GM18508 (cell line): ENCODE results near the gene PGD.
"Not testable (repeated sequence)": the region's sequence is repeated elsewhere in the genome, so short reads cannot be mapped to it uniquely, and the experiment has no call there.

Source experiments
- ATAC-seq: cut with Tn5 transposase; IDR thresholded peaks from one replicate; pipeline ENCODE4 v1.9.1; 2021; ENCODE audit warnings: moderate number of reproducible peaks; ENCODE audit not compliant: insufficient read depth, unreplicated experiment

The PGD gene

DNA sequence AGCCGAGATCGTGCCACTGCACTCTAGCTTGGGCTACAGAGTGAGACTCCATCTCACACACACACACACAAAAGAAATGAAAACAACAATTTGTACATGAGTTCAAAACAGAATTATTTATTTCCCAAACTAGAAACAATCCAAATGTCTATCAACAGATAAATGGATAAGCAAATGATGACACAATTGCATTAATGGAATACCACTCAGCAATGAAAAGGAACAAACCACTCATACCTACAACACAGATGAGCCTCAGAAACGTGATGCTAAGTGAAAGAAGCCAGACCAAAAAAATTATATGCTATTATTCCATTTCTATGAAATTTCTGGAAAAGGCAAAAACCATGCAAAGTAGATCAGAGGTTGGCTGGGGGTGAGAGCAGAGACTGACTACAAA is 2.0 kb upstream of the PGD start:
- no peak for ATAC-seq

DNA sequence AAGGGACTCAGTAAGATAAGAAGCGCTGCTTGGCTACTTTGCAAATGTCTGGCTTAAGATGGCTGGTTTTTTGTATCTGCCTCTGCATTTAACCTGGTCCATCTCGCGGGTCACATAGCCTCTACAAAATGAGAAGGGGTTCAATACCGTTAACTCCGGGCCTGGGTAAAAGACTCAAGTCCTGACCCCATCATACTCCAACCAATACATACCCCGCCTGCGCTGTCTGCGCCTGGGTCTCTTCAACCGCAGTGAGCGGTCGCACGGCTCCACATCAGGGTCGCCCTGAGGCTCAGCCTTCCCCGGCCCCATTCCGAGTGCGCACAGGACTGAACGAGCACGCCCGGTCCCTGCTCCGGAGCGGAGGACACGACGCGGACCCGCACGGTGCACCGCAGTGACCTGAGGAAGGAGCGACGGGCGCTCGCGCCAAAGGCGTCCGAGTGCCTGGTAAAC is 558 bp upstream of the PGD start:
- no peak for ATAC-seq

DNA sequence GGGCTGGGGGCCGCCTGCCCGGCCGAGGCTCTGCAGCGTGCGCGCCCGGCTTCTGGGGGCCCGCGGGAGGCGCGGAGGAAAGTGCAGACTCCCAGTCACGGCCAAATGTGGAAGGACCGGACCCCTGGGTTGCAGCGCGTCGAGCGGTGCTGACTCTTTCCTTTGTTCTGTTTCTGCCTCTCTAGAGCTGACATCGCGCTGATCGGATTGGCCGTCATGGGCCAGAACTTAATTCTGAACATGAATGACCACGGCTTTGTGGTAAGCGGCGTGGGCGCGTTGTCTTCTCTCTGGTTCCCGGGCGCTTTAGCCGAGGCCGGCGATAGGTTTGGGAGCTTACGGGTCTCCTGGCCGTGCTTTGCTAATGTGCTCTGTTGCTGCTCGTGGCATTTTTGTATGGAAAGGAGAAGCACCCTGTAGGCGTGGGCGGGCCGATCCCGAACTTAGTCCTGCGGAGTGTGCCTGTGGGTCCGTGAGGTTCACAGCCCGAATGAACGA is 629 bp downstream of the PGD start:
- ATAC-seq = no peak

DNA sequence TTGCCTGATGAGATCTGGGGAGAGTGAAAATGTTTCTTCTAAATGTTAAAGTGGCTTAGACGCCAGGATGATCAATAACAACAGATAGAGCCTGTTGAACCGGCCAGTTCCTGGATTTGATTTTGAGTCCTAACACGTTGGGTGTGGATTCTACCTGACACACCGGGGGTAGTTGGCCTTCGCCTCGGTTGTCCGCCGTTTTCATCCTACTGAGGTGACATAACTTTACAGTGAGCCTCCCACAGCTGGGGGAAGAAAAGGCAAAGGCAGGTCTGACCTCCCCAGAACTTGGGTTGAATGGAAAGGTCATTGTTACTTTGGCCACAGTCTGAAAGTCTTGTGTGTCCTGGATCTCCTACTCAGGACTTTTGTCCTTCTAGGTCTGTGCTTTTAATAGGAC is 1.1 kb downstream of the PGD start:
- no peak for ATAC-seq

DNA sequence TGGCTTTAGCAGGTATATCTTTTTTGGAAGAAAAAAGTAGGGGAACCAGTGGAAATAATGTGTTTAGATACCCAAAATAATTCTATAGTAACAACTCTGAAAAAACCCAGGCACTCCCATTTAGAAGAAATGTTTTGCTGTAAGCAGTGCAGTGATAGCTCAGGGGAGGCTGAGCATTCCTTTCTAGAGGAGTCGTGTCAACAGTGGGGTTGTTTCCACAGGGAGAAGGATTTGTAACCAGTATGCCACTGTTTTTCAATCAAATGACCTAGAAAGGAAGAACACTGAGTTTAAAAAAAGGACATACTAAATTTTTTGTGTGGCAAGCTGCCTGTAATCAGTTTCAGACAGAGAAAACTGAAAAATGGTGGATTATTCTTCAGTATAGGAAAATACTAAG is 2.4 kb downstream of the PGD start:
- ATAC-seq = no peak

DNA sequence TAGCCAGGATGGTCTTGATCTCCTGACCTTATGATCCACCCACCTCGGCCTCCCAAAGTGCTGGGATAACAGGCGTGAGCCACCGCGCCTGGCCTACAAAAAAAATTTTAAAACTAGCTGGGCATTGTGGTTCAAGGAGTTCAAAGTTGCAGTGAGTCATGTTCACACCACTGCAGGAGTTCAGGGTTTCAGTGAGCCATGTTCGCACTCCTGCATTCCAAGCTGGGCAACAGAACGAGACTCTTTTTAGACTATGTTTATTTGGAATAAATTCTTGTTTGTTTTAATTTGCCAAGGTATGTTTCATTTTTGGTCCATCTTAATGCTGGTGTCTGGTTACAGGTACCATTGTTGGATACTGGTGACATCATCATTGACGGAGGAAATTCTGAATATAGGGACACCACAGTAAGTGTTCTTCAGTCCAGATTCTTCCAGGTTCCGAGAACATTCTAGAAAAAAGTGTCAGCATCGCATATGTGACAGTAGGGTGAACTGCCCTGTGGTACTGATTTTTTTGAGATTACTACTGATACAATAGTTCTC is 3.9 kb downstream of the PGD start:
- ATAC-seq = no peak

DNA sequence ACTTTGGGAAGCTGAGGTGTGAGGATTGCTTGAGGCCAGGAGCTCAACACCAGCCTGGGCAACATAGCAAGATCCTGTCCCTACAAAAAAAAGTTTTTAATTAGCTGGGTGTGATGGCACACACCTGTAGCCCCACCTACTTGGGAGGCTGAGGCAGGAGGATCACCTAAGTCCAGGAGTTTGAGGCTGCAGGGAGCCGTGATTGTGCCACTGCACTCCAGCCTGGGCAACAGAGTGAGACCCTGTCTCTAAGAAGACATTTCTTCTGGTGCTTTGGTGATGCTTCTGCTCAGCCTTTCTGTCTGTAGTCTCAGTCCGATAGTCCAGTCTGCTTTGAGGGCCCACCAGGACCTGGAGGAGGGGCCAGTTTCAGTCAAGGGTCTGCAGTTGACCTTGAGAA is 8.3 kb downstream of the PGD start:
- ATAC-seq = no peak

DNA sequence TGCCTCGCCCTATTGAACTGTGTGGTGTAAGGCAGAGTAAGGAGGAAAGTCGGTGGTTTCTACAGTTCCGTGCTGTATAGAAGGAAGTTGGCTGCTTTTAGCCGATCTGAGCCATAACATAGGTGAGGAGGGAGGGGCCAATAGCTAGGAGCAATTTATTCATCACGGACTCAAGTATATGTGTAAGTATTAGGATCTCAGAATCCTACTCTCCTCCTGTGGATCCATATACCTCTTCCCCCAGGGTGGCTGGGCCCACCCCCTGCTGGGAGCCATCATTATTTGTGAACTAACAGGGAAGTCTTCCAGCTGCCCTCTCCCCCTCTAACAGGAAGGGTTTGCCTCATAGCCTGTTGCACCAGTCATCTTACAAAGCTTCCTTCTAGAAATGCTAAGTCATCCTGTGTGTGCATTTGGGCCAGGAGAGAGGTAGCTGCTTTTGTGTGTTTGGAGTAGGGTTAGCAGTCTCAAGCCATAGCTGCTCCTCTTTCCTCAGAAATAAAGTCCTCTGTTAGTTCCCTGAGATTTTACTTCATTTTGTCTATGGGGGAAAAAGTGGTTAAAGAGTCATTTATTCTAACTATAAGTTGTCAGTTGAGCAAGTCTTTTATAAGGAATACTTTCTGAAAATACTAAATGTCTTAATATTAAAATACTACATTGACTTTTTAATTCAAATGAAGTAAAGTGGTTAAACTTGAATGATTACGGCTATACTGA is 16.5 kb downstream of the PGD start:
- ATAC-seq = no peak

DNA sequence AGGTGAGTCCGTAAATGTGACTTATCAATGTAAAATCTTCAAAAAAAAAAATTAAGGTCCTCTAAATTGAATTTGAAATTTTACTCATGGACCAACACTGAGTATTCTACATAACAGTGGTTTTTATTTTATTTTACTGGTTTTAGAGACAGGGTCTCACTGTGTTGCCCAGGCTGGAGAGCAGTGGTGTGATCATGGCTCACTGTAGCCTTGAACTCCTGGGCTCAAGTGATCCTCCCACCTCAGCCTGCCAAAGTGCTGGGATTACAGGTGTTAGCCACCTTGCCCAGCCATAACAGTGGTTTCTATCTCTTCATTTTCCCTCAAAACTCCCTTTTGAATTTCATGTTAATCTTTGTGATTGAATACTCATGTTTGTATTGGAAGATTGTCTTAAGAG is 17.1 kb downstream of the PGD start:
- not testable (repeated sequence) for ATAC-seq

DNA sequence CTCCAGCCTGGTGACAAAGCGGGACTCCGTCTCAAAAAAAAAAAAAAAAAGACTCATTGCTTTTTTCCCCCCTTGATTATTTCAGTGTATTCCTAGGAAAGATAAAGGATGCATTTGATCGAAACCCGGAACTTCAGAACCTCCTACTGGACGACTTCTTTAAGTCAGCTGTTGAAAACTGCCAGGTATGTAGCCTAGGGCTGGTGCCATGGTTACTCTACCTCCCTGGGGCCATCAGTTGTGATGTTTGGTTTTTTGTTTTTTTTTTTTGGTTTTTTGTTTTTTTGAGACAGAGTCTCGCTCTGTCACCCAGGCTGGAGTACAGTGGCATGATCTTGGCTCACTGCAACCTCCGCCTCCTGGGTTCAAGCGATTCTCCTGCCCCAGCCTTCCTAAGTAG is 19.9 kb downstream of the PGD start:
- ATAC-seq = not testable (repeated sequence)

DNA sequence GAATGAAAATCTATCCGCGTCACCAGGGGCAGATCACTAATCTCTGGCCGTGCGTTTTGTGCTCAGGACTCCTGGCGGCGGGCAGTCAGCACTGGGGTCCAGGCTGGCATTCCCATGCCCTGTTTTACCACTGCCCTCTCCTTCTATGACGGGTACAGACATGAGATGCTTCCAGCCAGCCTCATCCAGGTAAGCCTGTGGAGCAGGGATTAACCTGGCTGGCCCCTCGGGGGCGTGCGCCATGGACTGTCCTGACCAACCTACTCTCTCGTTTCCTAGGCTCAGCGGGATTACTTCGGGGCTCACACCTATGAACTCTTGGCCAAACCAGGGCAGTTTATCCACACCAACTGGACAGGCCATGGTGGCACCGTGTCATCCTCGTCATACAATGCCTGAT is 20.5 kb downstream of the PGD start:
- no peak for ATAC-seq

DNA sequence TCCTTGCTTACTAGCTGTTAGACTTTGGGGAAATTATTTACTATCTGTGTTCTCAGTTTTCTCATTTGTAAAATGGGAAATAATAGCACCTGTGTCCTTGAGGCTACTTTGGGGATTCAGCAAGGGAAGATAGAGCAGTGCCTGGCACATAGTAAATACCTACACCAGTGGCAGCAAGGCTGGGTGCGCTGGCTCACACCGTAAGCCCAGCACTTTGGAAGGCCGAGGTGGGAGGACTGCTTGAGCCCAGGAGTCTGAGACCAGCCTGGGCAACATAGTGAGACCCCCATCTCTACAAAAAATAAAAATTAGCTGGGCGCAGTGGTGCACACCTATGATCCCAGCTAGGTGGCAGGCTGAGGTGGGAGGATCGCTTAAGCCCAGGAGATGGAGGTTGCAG is 22.8 kb downstream of the PGD start:
- ATAC-seq = no peak

DNA sequence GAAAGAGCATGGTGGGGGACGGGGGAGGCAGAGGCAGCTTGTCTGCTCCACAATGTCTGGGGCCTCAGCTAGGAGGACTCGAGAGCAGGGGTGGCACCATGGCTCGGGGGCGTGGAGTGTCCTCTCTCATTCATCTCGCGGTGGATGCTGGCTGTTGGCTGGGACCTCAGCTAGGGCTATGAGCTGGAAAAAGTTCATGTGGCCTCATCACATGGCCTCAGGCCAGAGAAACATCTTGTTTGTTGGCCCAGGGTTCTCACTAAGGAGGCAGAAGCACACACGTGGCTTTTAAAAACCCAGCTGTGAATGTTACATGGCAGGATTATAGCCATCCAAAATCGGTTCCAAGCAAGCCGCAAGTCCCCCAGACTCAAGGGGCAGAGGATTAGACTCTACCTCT is 25.2 kb downstream of the PGD start:
- no peak for ATAC-seq

DNA sequence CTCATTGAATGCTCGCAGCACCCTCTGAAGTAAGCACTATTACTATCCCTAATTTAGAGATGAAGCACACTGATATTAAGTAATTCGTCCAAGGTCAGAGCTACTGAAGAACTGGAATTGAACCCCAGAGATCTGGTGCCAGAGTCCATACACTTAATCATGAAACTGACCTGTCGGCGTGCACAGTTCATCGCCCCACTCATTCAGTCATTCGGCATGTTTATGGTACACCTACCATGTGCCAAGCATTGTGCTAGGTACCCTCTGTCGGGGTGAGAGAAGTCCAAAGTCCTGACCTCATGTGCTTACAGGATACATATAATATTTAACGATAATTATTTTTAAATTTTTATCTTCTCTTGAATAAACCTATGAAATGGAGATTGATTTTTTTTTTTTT is 25.8 kb downstream of the PGD start:
- no peak for ATAC-seq

DNA sequence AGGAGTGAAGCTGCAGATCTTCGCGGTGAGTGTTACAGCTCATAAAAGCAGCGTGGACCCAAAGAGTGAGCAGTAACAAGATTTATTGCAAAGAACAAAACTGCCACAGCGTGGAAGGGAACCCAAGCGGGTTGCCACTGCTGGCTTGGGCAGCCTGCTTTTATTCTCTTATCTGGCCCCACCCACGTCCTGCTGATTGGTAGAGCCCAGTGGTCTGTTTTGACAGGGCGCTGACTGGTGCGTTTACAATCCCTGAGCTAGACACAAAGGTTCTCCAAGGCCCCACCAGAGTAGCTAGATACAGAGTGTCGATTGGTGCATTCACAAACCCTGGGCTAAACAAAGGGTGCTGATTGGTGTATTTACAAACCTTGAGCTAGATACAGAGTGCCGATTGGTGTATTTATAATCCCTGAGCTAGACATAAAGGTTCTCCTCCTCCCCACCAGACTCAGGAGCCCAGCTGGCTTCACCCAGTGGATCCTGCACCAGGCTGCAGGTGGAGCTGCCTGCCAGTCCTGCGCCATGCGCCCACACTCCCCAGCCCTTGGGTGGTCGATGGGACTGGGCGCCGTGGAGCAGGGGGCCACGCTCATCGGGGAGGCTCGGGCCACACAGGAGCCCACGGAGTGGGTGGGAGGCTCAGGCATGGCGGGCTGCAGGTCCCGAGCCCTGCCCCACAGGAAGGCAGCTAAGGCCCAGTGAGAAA is 27.1 kb downstream of the PGD start:
- not testable (repeated sequence) for ATAC-seq

DNA sequence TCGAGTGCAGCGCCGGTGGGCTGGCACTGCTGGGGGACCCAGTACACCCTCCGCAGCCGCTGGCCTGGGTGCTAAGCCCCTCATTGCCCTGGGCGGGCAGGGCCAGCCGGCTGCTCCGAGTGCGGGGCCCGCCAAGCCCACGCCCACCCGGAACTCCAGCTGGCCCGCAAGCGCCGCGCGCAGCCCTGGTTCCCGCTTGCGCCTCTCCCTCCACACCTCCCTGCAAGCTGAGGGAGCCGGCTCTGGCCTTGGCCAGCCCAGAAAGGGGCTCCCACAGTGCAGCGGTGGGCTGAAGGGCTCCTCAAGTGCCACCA is 27.6 kb downstream of the PGD start:
- not testable (repeated sequence) for ATAC-seq

DNA sequence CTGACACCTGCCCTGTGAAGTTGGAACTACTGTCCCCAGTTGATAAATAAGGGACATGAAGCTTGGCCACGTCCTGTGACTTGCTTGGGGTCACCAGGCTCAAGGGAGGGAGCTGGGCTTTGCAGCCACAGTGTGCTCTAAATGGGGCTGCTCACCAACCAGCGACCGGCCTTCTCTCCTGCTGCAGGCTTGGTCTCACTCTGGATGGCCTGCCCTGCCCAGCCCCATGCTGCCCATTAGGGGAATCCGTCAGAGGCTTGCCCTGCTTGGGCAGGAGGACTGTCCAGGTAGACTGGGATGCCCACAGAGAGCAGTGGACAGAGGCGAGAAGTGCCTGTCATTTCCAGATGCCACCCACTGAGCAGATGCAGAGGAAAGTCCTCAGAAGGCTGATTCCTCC is 30.1 kb downstream of the PGD start:
- no peak for ATAC-seq

DNA sequence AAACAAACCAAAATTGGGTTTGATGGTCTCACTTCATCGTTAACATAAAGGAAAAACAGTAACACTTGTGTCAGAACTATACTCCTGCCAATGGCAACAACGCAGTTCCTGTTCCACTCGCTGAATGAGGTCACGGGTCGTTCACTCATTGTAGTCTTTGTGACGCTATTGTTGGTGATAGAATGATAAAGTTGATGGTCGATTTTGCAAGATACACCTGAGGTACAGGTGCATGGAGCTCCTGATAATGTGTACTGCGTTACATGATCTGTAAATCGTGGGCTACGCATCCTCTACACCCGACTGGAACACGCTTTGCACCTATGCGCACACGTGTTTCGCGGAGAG is 31.0 kb downstream of the PGD start:
- no peak for ATAC-seq

DNA sequence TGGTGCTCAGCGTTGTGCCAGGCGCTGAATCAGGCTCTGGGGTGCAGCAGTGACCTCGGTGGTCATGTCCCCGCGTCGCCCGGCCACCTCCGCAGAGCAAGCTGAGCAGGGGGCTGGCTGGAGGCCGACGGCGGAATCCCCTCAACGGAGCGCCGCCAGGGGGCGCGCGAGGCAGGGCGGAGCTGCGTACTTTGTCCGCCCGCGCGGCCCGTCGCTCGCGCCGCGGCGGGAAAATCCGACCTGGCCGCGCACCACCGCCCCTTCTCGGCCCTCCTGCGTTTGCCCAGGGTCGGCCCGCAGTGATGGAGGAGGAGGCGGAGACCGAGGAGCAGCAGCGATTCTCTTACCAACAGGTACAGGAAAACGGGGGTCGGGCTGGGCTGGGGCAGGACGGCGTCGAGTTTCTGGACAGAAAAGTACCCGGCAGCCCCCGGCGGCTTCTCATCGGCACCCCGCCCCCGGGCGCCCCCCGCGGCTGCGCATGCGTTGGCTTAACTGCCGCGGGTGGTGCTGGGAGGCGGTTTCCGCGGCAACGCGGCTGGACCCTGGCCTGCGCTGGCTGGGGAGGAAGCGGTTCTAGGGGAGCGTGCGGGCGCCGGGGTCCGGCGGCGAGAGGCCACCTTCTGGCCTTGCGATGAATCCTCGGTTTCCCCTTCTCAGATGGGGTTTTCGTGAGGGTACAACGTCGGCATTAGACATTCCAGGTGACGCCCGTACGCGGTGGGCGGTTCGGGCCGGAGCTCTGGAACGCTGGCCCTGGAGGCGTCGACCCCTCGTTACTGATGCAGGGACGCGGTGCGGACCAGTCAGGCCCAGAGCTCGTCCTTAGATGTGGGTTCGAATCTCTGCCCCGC is 31.6 kb downstream of the PGD start, which contains the start of gene CENPS:
CENPS (plus strand) TSS at position 218 of the 854 bp plus-strand sequence; CDS start at position 303, 85 bp downstream.
- ATAC-seq = no peak

DNA sequence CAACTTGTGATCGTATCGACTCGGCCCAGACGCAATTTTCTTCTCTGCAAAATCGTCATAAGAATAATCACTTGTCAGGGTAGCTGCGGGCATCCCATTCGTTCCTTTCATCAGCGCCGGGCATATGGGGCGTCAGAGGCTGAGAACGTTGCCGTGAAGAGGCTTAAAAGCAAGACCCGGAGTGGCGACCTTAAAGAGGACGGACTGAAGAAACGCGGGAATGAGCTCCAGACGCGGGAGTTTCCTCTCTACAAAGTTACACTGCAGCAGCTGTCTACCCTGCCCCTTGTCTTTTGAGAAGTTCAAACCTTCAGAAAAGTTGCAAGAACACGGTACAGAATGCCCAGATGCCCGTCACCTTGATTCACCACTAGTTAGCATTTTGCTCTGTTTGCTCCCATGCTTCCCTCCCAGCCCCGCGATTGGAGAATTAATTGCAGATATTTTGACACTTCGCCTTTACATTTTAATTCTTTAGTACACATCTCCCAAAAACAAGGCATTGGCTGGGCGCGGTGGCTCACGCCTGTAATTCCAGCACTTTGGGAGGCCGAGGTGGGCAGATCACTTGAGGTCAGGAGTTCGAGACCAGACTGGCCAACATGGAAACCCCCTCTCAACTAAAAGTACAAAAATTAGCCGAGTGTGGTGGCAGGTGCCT is 32.3 kb downstream of the PGD start:
- ATAC-seq = no peak
